ENCODE results near the gene SSR1.

The SSR1 gene

GRCh38 chr6:7255918-7256317, 57.1 kb downstream of the SSR1 start:
- DNase-seq, result no peak

DNA sequence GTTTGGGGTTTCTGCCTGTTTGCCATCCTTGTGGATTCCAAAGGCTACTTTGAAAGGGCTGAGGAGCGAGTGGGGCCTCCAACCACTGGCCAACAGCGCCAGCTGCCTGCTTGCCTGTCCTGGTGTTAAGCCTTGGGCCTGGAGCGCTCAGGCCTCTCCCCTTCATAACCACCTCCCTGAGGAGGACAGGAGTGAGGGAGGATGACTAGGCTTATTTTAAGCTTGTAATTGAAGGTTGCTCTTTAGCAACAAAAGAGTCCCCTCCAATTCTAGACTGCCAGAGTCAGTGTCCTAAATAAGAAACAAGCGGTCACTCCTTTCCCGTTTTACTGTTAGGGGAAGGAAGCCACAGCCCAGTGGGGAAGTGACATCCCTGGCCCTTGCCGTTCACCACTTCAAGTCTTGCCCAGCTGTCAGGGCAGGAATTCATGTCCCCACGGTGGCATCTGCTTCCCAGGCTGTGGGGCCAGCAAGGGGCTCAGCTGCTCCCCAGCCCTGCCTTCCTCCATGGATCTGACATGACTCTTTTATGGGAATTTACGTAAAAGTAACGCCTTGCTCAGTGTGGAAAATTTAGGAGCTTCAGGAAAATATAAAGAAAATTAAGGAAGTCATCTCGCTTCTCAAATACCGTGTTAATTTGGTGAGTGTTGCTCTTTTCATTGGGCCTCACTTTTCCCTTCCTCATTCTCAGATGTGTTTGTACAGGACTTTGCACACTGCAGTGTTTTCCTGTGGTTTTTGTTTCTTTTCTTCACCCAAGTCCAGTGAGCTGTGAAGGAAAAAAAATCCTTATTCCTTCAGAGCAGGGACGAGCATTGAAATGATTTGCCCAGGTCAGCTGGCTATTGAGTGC, 57.8 kb downstream of the SSR1 start:
- no peak for DNase-seq

DNA sequence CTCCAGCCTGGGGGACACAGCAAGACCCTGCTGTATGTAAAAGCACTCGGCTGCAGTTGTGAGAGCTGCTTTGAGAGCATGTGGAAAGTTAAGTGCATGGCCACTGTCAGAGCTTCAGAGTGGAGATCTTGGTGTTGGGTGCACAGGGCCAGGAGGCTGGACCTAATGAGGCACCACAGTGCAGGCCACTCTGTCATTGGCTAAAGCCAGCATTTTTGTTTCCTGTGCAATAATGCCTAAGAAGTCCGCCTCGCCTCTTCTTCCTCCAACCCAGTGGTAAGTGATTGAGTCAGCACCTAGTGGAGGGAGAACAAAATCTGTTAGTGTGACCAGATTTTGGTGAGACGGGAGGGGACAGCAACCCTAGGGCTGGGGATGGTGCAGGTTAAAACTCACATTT, 60.6 kb downstream of the SSR1 start:
- no peak for DNase-seq

GRCh38 chr6:7251646-7252260, 61.2 kb downstream of the SSR1 start:
- DNase-seq, result no peak

DNA sequence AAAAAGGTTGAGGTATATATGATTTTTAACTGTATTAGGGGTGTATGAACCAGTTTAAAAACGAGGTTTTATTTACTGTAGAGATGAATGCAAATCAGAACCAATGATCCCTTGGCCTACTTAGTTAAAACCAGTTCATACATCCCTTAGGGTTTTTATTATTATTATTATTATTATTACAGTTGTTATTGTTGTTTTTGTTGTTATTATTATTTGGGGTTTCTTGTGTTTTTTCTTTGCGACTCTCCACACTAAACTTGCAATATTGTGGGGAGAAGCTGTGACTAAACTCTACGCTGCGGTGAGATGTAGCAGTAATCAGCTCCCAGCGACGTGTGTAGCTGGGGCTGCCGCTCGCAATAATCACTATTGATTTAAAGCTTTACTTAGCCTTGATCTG, 62.2 kb downstream of the SSR1 start:
- DNase-seq, result no peak

GRCh38 chr6:7249946-7250643, 62.9 kb downstream of the SSR1 start:
- DNase-seq, result no peak

- DNase-seq, result no peak
Observed at GRCh38 chr6:7249391-7249790, 63.6 kb downstream of the SSR1 start.

DNA sequence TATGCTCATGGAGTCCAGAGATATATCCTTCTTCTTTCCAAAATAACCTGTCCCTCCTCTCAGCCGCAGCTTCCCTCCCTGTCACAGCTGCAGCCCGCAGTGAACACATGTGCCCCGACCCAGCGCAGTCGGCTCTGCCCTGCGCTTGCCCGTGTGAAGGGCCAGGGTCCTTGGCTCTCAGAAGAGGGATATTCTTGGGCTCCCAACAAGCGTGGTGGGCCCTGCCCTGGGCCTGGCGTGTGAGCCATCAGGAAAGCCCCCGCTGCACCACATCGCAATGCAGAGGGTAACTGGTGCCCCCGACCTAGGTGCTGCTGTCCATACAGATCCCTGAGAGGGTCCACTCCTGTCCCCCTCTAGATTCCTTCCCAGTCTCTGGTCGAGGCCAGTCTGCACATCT, 65.2 kb downstream of the SSR1 start:
- no peak for DNase-seq

DNA sequence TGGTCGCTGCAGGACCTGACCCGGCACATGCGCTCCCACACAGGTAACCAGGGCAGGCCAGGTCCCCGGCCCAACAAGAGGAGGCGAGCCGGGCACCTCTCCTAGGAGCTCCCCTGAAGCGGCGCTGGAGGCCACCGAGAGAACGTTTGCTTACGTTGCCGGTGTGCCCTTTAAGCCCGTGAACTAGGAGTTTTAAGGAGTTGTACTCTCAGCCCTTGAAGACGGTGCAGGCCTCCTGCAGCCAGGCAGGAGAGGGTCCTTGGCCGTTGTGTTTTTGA, 65.9 kb downstream of the SSR1 start:
- DNase-seq, result no peak

- DNase-seq, result no peak
Observed at GRCh38 chr6:7246401-7247178, 66.4 kb downstream of the SSR1 start.

- no peak for DNase-seq
Observed at GRCh38 chr6:7245668-7246393, 67.2 kb downstream of the SSR1 start.

GRCh38 chr6:7243179-7243981, 69.6 kb downstream of the SSR1 start:
- DNase-seq, result peak; percentile 60

GRCh38 chr6:7242835-7243178, 70.2 kb downstream of the SSR1 start:
- DNase-seq, result no peak

GRCh38 chr6:7241709-7242645, 71.0 kb downstream of the SSR1 start:
- no peak for DNase-seq

DNA sequence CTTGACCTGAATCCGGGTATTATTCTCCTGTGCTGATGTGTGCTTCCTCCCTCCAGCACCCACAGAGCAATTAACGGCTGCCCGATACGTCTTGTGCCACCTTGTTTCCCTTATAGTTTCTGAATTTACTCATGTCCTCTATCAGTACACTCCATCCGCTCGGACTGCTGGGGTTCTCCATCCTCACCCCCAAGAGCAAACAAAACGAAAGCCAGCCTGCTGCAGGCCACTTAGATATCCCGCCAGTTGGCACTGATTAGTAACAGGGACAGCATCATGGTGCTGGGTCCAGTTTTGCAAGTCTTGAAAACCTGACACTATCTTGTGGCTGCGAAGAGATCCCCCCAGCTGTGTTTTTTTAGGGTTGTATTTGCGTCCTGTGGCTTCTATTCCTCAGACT, 71.8 kb downstream of the SSR1 start:
- no peak for DNase-seq

GRCh38 chr6:7240351-7240750, 72.6 kb downstream of the SSR1 start:
- DNase-seq, result no peak

DNA sequence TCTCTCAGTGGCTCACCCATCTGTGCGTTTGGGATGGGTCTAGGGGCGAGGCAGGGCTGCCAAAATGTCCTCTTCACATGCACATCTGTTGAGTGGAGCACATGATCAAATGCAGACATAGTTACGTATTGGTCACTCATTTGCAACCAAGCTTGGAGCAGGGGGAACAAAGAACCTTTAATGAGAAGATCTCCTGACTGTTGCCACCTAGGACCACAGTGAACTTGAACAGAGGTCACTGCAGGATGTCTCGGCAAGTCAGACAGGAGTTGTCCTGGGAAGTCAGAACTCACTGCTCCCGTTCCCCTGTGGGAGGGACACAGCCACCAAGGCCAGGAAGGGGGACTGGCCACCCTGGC, 73.4 kb downstream of the SSR1 start:
- DNase-seq, result no peak

GRCh38 chr6:7238900-7239589, 74.0 kb downstream of the SSR1 start:
- DNase-seq, result peak; percentile 2

GRCh38 chr6:7238526-7238899, 74.5 kb downstream of the SSR1 start:
- DNase-seq, result no peak

- no peak for DNase-seq
Observed at GRCh38 chr6:7237653-7238188, 75.3 kb downstream of the SSR1 start.
